NCI-H187 treated with DMSO at 0.1 percent for 48 hours (cell line): ENCODE measurements around the gene C17orf50.
A peak's percentile ranks its signal among the peaks of the same experiment; 100 is the strongest.

Experiments used
- DNase-seq: peaks from one replicate; lab custom pipeline; 2025; lab: John Stamatoyannopoulos, UW

Gene C17orf50

DNA sequence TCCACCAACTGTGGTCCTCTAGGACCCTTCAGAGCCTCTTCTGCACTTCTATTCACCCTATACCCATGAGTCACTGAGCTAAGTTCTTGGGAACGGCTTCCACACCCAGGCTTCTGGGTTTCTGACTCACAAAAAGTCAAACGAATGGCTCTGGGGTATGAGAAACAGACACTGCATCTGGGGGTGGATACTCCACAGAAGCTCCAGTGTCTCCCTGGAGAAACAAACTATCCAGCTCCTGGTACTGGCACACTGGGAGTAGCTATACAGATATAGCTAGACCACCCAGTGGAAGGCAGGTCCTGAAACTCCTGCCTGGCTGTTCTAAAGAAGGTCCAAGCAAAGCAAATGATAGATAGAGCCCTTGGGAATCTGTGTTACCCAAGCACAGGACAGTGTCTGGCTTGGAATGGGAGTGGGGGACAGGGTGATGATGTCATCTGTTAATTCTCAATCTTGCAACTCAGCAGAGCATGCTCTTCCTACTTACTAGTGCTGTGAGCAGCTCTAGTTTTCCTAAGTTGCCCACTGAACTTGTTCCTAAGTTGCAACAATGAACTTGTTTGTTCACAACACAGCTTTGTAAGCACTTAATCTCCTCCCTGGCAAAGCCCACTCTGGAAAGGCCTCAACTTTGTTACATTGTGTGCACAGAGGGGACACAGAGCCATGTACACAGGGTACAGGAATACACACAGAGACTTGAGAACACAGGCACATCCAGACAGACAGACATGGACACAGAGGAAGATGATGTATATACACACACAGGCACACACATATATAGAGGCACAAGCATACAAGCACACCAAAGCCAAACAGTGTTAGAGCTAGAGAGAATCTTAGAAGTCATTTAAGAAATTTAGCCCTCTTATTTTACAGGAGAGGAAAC is 28.0 kb downstream of the C17orf50 start:
- DNase-seq = no peak

- no peak for DNase-seq
Measured at GRCh38 chr17:35790841-35791240, 30.2 kb downstream of the C17orf50 start.

DNA sequence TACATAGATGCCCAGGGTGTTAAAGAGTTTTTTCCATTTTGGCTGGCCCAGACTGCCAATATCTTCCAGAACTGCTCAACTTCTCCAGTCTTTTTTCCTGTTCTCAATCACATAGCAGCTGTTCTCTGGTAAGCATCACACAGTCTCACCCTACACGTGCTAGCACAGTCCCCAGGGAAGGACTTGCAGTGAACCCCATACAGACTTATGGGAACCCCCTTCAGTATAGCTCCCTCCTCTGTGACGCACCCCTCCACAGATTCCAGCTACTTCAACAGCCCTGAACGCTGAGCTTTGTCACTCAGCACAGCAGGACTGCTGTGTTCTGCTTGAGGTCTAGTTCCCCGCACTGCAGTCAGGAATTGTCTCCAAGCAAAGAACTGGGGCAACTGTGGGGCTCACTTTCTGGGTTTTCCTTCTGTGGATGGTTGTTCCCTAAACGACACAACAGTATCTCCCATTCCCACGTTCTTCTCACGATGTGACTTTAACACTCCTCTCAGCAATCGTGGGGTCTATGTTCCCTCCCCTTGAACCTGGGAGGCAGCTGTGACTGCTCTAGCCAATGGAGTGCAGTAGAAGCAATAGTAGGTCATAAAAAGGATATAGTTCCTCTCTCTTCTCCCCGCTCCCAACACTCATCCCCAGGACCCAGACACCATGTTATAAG is 31.1 kb downstream of the C17orf50 start:
- DNase-seq = no peak

DNA sequence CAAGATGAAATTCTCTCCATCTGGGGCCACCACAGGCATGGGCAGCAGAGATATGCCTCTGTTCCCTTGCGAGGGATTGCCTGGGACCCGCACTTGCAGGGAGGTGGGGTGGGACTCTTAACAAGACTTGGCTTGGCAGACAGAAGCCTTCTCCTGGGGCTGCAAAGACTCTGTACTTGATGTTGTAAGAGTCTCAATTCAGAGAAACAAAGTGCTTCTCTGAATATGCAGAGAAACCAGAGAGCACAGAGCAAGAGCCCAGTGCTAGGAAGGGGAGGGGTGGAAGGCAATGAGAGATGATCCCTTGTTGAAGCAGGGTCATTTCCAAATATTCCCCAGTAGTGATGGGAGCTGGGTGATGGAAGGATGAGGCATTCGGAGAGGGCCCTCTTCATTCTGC is 32.6 kb downstream of the C17orf50 start:
- no peak for DNase-seq

DNA sequence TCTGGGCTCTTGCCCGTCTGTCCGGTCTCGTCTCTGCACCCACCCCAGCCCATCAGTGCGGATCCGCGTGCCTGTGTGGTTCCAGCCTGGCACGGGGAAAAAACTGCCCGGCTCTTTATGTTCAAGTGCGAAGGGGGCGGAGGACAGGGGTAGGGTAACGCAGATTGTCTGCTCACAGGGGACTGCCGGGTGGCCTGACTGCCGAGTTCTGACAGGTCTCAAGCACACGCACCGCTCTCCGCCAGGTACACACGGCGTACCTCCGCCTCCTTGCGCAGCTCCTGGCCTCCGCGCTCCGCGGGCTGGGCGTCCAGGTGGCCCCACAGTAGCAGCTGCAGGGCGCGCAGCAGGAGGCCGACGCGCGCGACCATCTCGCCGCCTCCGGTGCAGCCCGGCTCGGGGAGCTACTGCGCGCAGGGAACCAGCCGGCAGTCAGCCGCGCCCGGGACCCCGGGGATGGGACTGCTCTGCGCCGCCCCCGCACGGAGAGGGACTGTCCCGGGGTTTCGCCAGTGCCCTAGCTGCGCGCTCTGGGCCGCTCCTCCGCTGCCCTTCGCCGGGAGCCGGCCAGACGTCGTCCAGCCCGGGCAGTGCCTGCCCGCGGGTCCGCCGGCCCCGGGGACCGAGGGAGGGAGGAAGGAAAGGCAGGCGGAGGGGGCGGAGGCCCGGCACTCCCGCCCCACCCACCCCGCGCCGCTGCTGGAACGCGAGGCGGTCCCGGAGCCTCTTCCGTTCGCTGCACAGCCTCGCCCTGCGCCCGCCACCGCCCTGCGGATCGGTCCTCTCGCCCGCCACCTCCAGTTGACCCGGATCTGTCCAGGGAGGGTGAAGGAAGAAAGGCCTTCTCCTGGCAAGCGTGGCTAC is 34.6 kb downstream of the C17orf50 start, which contains the start of gene MMP28:
TSS of gene MMP28 (minus strand) at position 635 of the 864 bp plus-strand sequence. CDS start at position 371, 264 bp downstream.
- no peak for DNase-seq

DNA sequence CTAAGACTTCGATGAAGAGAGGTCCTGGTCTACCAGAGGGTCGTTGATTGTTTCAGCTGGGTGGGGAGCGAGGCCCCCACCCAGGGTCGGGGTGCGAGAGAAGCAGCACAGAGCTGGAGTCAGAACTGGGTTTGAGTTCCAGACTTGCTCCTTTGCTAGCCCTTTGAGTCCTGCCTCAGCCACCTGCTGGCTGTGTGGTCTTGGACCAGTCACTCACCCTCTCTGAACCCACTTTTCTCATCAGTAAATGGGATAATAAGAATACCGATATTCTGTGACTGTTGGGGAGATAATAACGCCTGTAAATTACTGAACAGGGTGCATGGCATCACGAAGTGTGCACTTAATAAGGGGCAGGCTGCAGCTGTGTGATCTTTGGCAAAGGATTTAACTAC is 35.2 kb downstream of the C17orf50 start:
- no peak for DNase-seq

DNA sequence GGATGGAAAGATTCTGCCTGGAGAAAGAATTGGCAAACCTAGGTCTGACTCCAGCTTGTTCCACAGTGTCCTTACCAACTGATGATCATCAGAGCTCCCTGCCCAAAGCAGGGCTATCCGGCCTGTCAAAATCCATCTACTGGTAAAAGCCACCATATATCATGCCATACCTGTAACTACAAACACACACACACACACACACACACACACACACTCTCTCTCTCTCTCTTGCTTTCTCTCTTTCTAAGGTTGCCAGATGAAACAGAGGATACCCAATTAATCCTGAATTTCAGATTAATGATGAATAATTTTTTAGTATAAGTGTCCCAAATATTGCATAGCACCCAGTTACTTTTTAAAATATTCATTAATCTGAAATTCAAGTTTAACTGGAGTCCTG is 36.3 kb downstream of the C17orf50 start:
- no peak for DNase-seq

- DNase-seq = no peak
Measured at GRCh38 chr17:35797370-35797769, 36.7 kb downstream of the C17orf50 start.

DNA sequence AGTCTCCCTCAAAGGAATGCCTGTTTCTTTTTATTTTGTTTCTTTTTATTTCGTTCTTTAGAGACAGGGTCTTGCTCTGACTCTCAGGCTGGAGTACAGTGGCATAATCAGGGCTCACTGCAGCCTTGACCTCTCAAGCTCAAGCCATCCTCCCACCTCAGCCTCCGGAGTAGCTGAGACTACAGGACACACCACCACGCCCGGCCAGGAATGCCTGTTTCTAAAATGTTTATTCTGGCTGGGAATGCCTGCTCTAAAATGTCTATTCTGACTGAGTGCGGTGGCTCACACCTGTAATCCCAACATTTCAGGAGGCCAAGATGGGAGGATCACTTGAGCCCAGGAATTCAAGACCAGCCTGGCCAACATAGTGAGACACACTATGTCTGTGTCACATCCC is 37.2 kb downstream of the C17orf50 start:
- no peak for DNase-seq

- no peak for DNase-seq
Measured at GRCh38 chr17:35799942-35800341, 39.3 kb downstream of the C17orf50 start.

- no peak for DNase-seq
Measured at GRCh38 chr17:35801583-35802224, 41.0 kb downstream of the C17orf50 start.

DNA sequence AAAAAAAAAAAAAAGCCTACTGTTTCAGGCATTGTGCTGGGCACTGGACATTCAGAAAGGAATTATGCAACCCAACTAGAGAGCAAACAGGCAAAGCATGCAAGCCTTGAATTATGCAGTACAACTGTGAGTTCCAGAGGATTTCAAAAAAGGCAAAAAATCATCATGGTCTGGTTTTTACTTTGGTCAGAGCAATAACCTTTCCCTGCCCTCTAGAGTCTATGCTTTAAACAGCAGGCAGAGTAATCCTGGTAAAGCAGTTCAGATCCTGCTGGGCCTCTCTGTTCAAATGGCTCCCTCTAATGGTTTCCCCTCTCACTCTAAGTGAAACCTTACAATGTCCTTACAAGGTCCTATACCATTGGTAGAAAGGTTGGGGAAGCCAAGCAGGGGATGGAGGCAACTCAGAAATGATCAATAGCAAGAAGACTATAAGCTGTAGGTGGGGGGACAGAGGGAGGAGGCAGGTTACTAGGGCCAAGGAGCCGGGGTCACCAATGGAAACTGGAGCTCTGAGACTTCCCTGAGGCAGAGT is 44.0 kb downstream of the C17orf50 start:
- DNase-seq = peak; percentile 28

DNA sequence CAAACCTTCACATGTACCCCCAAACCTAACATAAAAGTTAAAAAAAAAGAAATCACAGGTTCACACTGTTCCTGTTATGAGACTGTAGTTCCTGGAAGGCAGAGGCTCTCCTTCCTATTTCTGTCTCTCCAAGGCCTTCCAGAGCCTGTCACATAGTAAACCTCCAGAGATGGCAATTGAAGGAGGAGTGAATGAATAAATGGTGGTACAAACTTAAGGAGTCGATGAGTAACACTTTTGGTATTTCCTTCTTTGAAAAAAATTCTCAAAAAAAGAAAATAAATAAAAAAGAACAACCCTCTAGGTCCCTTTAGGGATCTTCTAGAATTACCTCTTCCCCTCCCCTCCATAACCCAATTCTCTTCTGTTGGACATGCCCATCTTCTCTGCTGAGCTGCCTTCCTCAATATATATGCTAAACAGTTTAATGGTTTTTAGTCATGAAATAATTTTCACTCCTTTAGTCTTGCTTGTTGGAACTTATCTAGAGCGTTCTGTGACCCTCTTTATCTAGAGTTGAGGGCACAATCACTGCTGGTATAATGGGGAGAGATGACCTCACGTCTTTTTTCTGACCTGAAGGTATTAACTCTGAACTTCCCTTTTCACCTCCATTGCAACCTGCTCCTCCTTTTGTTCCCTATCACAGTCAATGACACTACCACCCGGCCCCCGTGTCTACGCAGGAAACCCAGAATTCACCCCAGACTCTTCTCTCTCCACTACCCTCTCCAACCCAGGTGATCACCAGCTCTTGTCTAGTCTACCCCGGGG is 46.9 kb downstream of the C17orf50 start:
- DNase-seq = no peak

- DNase-seq = no peak
Measured at GRCh38 chr17:35808240-35808961, 47.7 kb downstream of the C17orf50 start.

DNA sequence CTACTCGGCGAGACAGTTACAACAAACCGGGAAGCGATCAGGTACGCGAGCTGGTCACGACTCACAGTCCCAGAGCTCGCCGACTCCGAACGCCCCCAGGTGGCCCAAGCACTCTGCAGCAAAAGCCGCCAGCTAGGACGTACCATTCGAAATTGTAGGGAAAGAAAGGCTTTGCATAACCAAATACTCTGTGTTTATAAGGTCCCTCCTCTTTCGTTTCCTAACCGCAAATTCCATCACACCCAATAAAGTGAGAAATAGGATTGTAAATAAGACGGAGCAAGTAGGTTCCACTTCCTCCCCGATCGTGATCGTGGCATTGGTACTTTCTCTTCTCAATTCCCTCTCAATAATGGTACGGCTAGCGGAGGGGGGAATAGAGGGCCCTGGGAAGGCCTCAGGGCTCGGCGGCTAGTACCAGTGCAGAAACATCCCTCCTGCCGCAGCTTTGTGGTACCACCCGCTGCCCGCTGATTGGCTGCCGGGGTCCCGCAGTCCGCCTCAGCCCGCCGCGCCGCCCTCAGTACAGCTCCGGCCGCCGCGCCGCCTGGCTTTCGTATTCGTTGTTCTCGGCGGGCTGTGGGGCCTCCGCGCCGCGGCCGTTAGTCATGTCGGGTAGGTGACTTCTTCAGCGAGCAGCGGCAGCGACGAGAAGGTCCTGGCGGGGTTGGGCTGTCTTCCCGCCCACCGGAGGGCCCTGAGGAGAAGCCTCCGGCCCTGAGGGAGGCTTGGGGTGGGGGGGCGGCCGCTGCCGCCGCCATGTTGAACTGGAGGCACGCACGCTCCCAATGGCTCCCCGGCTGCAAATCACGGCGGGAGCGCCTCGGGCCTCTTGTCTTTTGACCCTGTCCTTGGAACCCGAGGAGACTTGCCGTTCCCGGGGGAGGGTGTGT is 48.5 kb downstream of the C17orf50 start, which contains the start of gene TAF15:
TSS of gene TAF15 (plus strand) at position 523 of the 893 bp plus-strand sequence. CDS start at position 609, 86 bp downstream.
- peak; percentile 94 for DNase-seq

DNA sequence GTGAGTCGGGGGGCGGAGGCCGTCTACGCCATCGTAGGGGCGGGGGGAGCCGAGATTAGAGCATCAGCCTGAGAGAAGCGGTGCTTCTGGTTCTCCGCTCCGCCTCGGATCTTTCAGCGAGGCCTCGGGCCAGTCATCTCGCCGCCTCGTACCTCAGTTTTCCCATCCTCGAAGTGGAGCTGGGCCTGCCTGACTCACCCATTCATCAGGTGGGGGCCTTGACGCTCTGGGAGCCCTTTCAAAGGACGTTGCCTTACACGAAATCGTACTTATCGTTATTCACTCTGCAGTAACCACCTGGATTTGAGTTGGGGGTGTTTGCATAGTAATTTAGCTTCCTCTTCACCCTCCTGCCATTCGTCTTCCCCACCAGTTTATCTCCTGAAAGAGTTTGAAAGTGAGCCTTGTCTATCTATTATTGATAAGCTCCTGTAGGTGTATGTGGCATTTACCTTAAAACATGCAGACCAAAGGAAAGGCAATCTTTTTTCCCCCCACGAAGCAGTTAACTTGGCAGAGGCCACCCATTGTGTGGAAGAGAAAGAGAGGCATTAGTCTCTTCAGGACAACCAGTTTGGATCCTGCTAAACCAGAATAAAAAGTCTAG is 49.3 kb downstream of the C17orf50 start:
- no peak for DNase-seq

GRCh38 chr17:35811759-35812158 is 51.1 kb downstream of the C17orf50 start:
- DNase-seq = no peak

GRCh38 chr17:35812456-35812855 is 51.8 kb downstream of the C17orf50 start:
- DNase-seq = no peak
